HepG2 (cell line): ENCODE data around the gene TRAF4. TPM values are rescaled to one million over a fixed set of nuclear protein-coding genes. Genes with fewer than 3 reads are reported as not detected.
A peak's percentile ranks its signal among the peaks of the same experiment; 100 is the strongest.

ENCODE experiments used
- AKAP8 ChIP-seq: sonication (generic); formaldehyde crosslinking; IDR thresholded peaks from 2 replicates; pipeline ENCODE4 v1.5.1; 2020; ENCODE audit warnings: mild to moderate bottlenecking, missing genetic modification reagents
- ATF2 ChIP-seq: sonication (generic); formaldehyde crosslinking; IDR thresholded peaks from 2 replicates; pipeline ENCODE4 v1.4.0; 2020; ENCODE audit warnings: missing genetic modification reagents
- CEBPB ChIP-seq: IDR thresholded peaks from 2 replicates; pipeline ENCODE4 v1.6.1; 2011; ENCODE audit warnings: low read depth, low read length, improper control_type of control experiment, borderline replicate concordance
- DNMT3B ChIP-seq: conservative IDR thresholded peaks from 2 replicates; pipeline ENCODE4 v1.6.1; 2016; ENCODE audit warnings: missing biosample characterization, control low read depth
- FOXA3 ChIP-seq: IDR thresholded peaks from 2 replicates; pipeline ENCODE4 v1.6.1; 2016; ENCODE audit warnings: missing genetic modification reagents, missing compliant biosample characterization
- HMG20B ChIP-seq: conservative IDR thresholded peaks from 2 replicates; pipeline ENCODE4 v1.6.1; 2016; ENCODE audit warnings: missing genetic modification reagents, missing compliant biosample characterization
- HNF1A ChIP-seq, 2 experiments: sonication (generic) in 1 of 2; formaldehyde crosslinking in 1 of 2; IDR thresholded peaks; 2 replicates each; pipeline versions ENCODE4 v1.4.0 to v1.6.1; 2016 to 2020; ENCODE audit warnings: borderline replicate concordance in 1 of 2, low read depth in 1 of 2, mild to moderate bottlenecking in 1 of 2, missing genetic modification reagents in 1 of 2
- MIER2 ChIP-seq: IDR thresholded peaks from 2 replicates; pipeline ENCODE4 v1.6.1; 2016; ENCODE audit warnings: missing biosample characterization, missing genetic modification reagents
- NFIC ChIP-seq: IDR thresholded peaks from 2 replicates; pipeline ENCODE4 v1.6.1; 2012; ENCODE audit warnings: mild to moderate bottlenecking, low read length, inconsistent platforms
- PBX2 ChIP-seq: IDR thresholded peaks from 2 replicates; pipeline ENCODE4 v1.6.1; 2016; ENCODE audit warnings: control low read depth
- TFE3 ChIP-seq: IDR thresholded peaks from 2 replicates; pipeline ENCODE4 v1.6.1; 2016
- ZBTB33 ChIP-seq: sonication (generic); formaldehyde crosslinking; IDR thresholded peaks from 2 replicates; pipeline ENCODE4 v1.4.0; 2020; ENCODE audit warnings: missing genetic modification reagents
- ZC3H4 ChIP-seq: sonication (generic); formaldehyde crosslinking; IDR thresholded peaks from 2 replicates; pipeline ENCODE4 v1.4.0; 2020; ENCODE audit warnings: missing genetic modification reagents, borderline replicate concordance
- ZNF430 ChIP-seq: sonication (generic); formaldehyde crosslinking; IDR thresholded peaks from 2 replicates; pipeline ENCODE4 v1.9.0; 2021; ENCODE audit warnings: mild to moderate bottlenecking, missing genetic modification reagents
- ZNF691 ChIP-seq: sonication (generic); formaldehyde crosslinking; IDR thresholded peaks from 2 replicates; pipeline ENCODE4 v1.4.0; 2020; ENCODE audit warnings: missing genetic modification reagents, low read depth, mild to moderate bottlenecking, borderline replicate concordance
- ZNF749 ChIP-seq: sonication (generic); formaldehyde crosslinking; IDR thresholded peaks from 2 replicates; pipeline ENCODE4 v1.8.0; 2022; ENCODE audit warnings: mild to moderate bottlenecking, missing genetic modification reagents, moderate library complexity, borderline replicate concordance
- ZNF75D ChIP-seq: sonication (generic); formaldehyde crosslinking; IDR thresholded peaks from 2 replicates; pipeline ENCODE4 v1.8.1; 2023; ENCODE audit warnings: missing genetic modification reagents, mild to moderate bottlenecking, borderline replicate concordance
- ZNF776 ChIP-seq: sonication (generic); formaldehyde crosslinking; IDR thresholded peaks from 2 replicates; pipeline ENCODE4 v1.4.0; 2020; ENCODE audit warnings: mild to moderate bottlenecking, missing genetic modification reagents
- polyA plus RNA-seq, 8 experiments: library from polyadenylated mRNA; depleted of rRNA in 3 of 8; stranded (reverse) in 7 of 8; unstranded in 1 of 8; fragments of >200 nt; fragmentation: Illumina TruSeq in 4 of 8; extraction: Trizol in 4 of 8; gene quantifications; 2 replicates each; pipeline versions ENCODE4 v1.2.1 to v1.2.3, GENCODE V29; 2011 to 2016; ENCODE audit warnings: low read depth in 4 of 8, missing spikeins in 1 of 8, mixed read lengths in 1 of 8; ENCODE audit not compliant: insufficient read depth in 1 of 8
- total RNA-seq, 5 experiments: library from RNA; depleted of rRNA; stranded (reverse); fragments of >200 nt; fragmentation: Illumina TruSeq; extraction: Trizol; gene quantifications; 2 replicates each; pipeline ENCODE4 v1.2.3, GENCODE V29; 2016; ENCODE audit warnings: low read depth in 1 of 5

The TRAF4 gene
- total and polyA plus RNA-seq, 2 of the 13 experiments (the other 11 are each of a cell fraction or from before 2014, with no cell fraction given) = 86.0 to 89.9 TPM

- TF ChIP-seq TFE3 (CRISPR knock-in tag) (no peak), ZC3H4 (peak; percentile 55; the same call in 1 of the 2 replicates), ZNF691 (CRISPR knock-in tag) (0 out of 2 replicates have a peak, but pooled peaks have one; percentile 8), ZNF75D (CRISPR knock-in tag) (no peak), ATF2 (CRISPR knock-in tag) (no peak), ZNF776 (CRISPR knock-in tag) (peak; percentile 6; the same call in 1 of the 2 replicates), CEBPB (no peak), FOXA3 (CRISPR knock-in tag) (no peak), PBX2 (no peak), HNF1A (IDR thresholded peaks at IDR 0.05; ENCODE audit: low read depth) (no peak), HNF1A (CRISPR knock-in tag; IDR thresholded peaks at IDR 0.05; ENCODE audit: borderline replicate concordance) (no peak), HMG20B (CRISPR knock-in tag) (no peak), MIER2 (0 out of 2 replicates have a peak, but pooled peaks have one; percentile 11), ZNF430 (CRISPR knock-in tag) (peak; percentile 36; the same call in 1 of the 2 replicates), ZNF749 (CRISPR knock-in tag) (0 out of 2 replicates have a peak, but pooled peaks have one; percentile 12), DNMT3B (peak; percentile 51; the same call in 1 of the 2 replicates), AKAP8 (0 out of 2 replicates have a peak, but pooled peaks have one; percentile 51), ZBTB33 (CRISPR knock-in tag) (peak; percentile 34; the same call in 1 of the 2 replicates), NFIC (0 out of 2 replicates have a peak, but pooled peaks have one; percentile 59)
Observed at GRCh38 chr17:28725166-28725659, 18.6 kb upstream of the TRAF4 start (continued).
